BLaER1 (cell line): Measurements from ENCODE around the gene FAM120C.

Experiments
- H3K27ac ChIP-seq: shearing (Covaris generic); formaldehyde crosslinking; 2 replicates; pipeline ENCODE4 v1.8.1; 2022
- H3K27me3 ChIP-seq: shearing (Covaris generic); formaldehyde crosslinking; 2 replicates; pipeline ENCODE4 v1.8.1; 2022
- H3K36me3 ChIP-seq: shearing (Covaris generic); formaldehyde crosslinking; 2 replicates; pipeline ENCODE4 v1.8.1; 2022
- H3K4me1 ChIP-seq: shearing (Covaris generic); formaldehyde crosslinking; 2 replicates; pipeline ENCODE4 v1.8.1; 2022
- H3K4me2 ChIP-seq: shearing (Covaris generic); formaldehyde crosslinking; 2 replicates; pipeline ENCODE4 v1.8.1; 2022
- H3K4me3 ChIP-seq: shearing (Covaris generic); formaldehyde crosslinking; 2 replicates; pipeline ENCODE4 v1.8.1; 2022
- H3K9ac ChIP-seq: shearing (Covaris generic); formaldehyde crosslinking; 2 replicates; pipeline ENCODE4 v1.8.1; 2022
- H3K9me3 ChIP-seq: shearing (Covaris generic); formaldehyde crosslinking; 2 replicates; pipeline ENCODE4 v1.8.1; 2022
- H4K20me1 ChIP-seq: shearing (Covaris generic); formaldehyde crosslinking; 2 replicates; pipeline ENCODE4 v1.8.1; 2022
- Cebpa-rat ChIP-seq: shearing (Covaris generic); IDR thresholded peaks from 2 replicates; pipeline ENCODE4 v1.8.1; 2022

The FAM120C gene

GRCh38 chrX:54184474-54184873 lies 1.4 kb upstream of the FAM120C start:
- no peak overlapping the region for H3K4me3 ChIP-seq
- H3K4me1 ChIP-seq: peaks cover 47% of the 10 kb centered on the region
- no peak overlapping the region for H3K27ac ChIP-seq
- no peaks in the 10 kb centered on the region for H3K9me3 ChIP-seq
- no peaks in the 10 kb centered on the region for H3K36me3 ChIP-seq
- peak overlapping the region; percentile 57; the same call in 1 of the 2 replicates for H3K4me2 ChIP-seq
- H3K27me3 ChIP-seq: peaks cover 59% of the 10 kb centered on the region
- no peak for TF ChIP-seq Cebpa-rat
- H4K20me1 ChIP-seq: peaks cover 28% of the 10 kb centered on the region
- H3K9ac ChIP-seq: no peak overlapping the region

GRCh38 chrX:54182194-54182863 lies 725 bp downstream of the FAM120C start:
- no peak for TF ChIP-seq Cebpa-rat
- H3K36me3 ChIP-seq: 0 out of 2 replicates have a peak, but pooled peaks cover under 1% of the 10 kb centered on the region
- H3K4me2 ChIP-seq: peak overlapping the region; percentile 85
- peaks cover 50% of the 10 kb centered on the region for H3K4me1 ChIP-seq
- H3K27ac ChIP-seq: peak overlapping the region; percentile 91
- peak overlapping the region; percentile 91 for H3K9ac ChIP-seq
- H3K9me3 ChIP-seq: no peaks in the 10 kb centered on the region
- H3K4me3 ChIP-seq: peak overlapping the region; percentile 81
- H3K27me3 ChIP-seq: peaks cover 75% of the 10 kb centered on the region
- peaks cover 49% of the 10 kb centered on the region for H4K20me1 ChIP-seq

- peak overlapping the region; percentile 85 for H3K4me2 ChIP-seq
- H3K4me3 ChIP-seq: peak overlapping the region; percentile 81
- H3K9ac ChIP-seq: peak overlapping the region; percentile 91; the same call in 1 of the 2 replicates
- no peak overlapping the region for H3K27ac ChIP-seq
- H3K36me3 ChIP-seq: peaks cover 9% of the 10 kb centered on the region
- no peaks in the 10 kb centered on the region for H3K9me3 ChIP-seq
- peaks cover 78% of the 10 kb centered on the region for H3K27me3 ChIP-seq
- no peak for TF ChIP-seq Cebpa-rat
- peaks cover 50% of the 10 kb centered on the region for H3K4me1 ChIP-seq
- H4K20me1 ChIP-seq: peaks cover 58% of the 10 kb centered on the region
These were observed 1.7 kb downstream of the FAM120C start for GRCh38 chrX:54181202-54181953.

- TF ChIP-seq Cebpa-rat: no peak
- Histone ChIP-seq H3K27ac (no peak overlapping the region), H3K9me3 (no peaks in the 10 kb centered on the region), H3K27me3 (peaks cover 78% of the 10 kb centered on the region), H3K9ac (no peak overlapping the region), H3K4me1 (peaks cover 43% of the 10 kb centered on the region), H3K36me3 (peaks cover 15% of the 10 kb centered on the region), H3K4me3 (peak overlapping the region; percentile 81; the same call in 1 of the 2 replicates), H3K4me2 (peak overlapping the region; percentile 85), H4K20me1 (peaks cover 60% of the 10 kb centered on the region)
These were observed 2.7 kb downstream of the FAM120C start for GRCh38 chrX:54180403-54180802.

- Histone ChIP-seq H3K4me3 (no peak overlapping the region), H3K27ac (no peak overlapping the region), H3K9me3 (no peaks in the 10 kb centered on the region), H3K9ac (no peak overlapping the region), H3K4me1 (peaks cover 25% of the 10 kb centered on the region), H3K36me3 (peaks cover 32% of the 10 kb centered on the region), H3K4me2 (no peak overlapping the region), H4K20me1 (peaks cover 80% of the 10 kb centered on the region), H3K27me3 (peaks cover 82% of the 10 kb centered on the region)
- TF ChIP-seq Cebpa-rat: no peak
These were observed 4.7 kb downstream of the FAM120C start for GRCh38 chrX:54178100-54178940.

GRCh38 chrX:54177306-54177705 lies 5.7 kb downstream of the FAM120C start:
- Histone ChIP-seq H3K4me1 (peaks cover 25% of the 10 kb centered on the region), H3K9me3 (no peaks in the 10 kb centered on the region), H3K27me3 (peaks cover 86% of the 10 kb centered on the region), H4K20me1 (peaks cover 82% of the 10 kb centered on the region), H3K9ac (no peak overlapping the region), H3K27ac (no peak overlapping the region), H3K4me3 (no peak overlapping the region), H3K36me3 (peaks cover 32% of the 10 kb centered on the region), H3K4me2 (no peak overlapping the region)
- TF ChIP-seq Cebpa-rat: no peak

GRCh38 chrX:54173791-54174190 lies 9.3 kb downstream of the FAM120C start:
- Histone ChIP-seq H3K9ac (no peak overlapping the region), H4K20me1 (peaks cover 59% of the 10 kb centered on the region), H3K27ac (no peak overlapping the region), H3K36me3 (peaks cover 32% of the 10 kb centered on the region), H3K9me3 (no peaks in the 10 kb centered on the region), H3K4me2 (no peak overlapping the region), H3K4me3 (no peak overlapping the region), H3K4me1 (no peaks in the 10 kb centered on the region), H3K27me3 (peaks cover 88% of the 10 kb centered on the region)
- TF ChIP-seq Cebpa-rat: no peak

- Histone ChIP-seq H3K36me3 (peaks cover 32% of the 10 kb centered on the region), H3K9ac (no peak overlapping the region), H3K4me3 (no peak overlapping the region), H3K4me2 (no peak overlapping the region), H3K27ac (no peak overlapping the region), H4K20me1 (peaks cover 45% of the 10 kb centered on the region), H3K4me1 (no peaks in the 10 kb centered on the region), H3K9me3 (no peaks in the 10 kb centered on the region), H3K27me3 (peaks cover 88% of the 10 kb centered on the region)
- TF ChIP-seq Cebpa-rat: no peak
These were observed 10.6 kb downstream of the FAM120C start for GRCh38 chrX:54172455-54172854.

GRCh38 chrX:54171527-54172250 lies 11.4 kb downstream of the FAM120C start:
- H3K27ac ChIP-seq: no peak overlapping the region
- no peak overlapping the region for H3K4me3 ChIP-seq
- TF ChIP-seq Cebpa-rat: no peak

More at GRCh38 chrX:54171527-54172250, 11.4 kb downstream of the FAM120C start:
- peaks cover 88% of the 10 kb centered on the region for H3K27me3 ChIP-seq
- H3K9ac ChIP-seq: no peak overlapping the region
- no peaks in the 10 kb centered on the region for H3K9me3 ChIP-seq
- H3K4me1 ChIP-seq: no peaks in the 10 kb centered on the region
- H4K20me1 ChIP-seq: peaks cover 38% of the 10 kb centered on the region
- peaks cover 25% of the 10 kb centered on the region for H3K36me3 ChIP-seq
- no peak overlapping the region for H3K4me2 ChIP-seq
